Left cardiac atrium (tissue), 4 donors: ENCODE results near the gene POU3F2. TPM values are rescaled to one million over a fixed set of nuclear protein-coding genes. Genes with fewer than 3 reads are reported as not detected.

ENCODE experiments used
- ATAC-seq, 2 donors: fragments of 200-7000 bp; cut with Tn5 transposase; one replicate each; pipeline ENCODE4 v1.9.1; 2020; ENCODE audit warnings: mild to moderate bottlenecking in 2 of 2, moderate library complexity in 2 of 2
- DNase-seq: peaks from one replicate; pipeline ENCODE4 v3.0.0-alpha.2; 2020
- intact Hi-C, 2 donors: fragments of 100-400 bp; cut with DNase I; formaldehyde crosslinking; loops; one replicate each; pipeline versions ENCODE4 v1.14.1 to v1.15.1; 2022 to 2023
- total RNA-seq, 2 donors: library from RNA; stranded (reverse); fragmentation: NEBNext Ultra II Directional; extraction: Animal tissue kit (Norgen Biotek cat#: 25700); gene quantifications; one replicate each; pipeline ENCODE4 v1.2.1, GENCODE V29; 2021
- donor health status: DM: no; HTN: yes; CAD: no.
- donor health status: DM: no; HTN: yes; CAD: no; lungs with severe emphysema.
- donor health status: DM: yes; HTN: yes; CAD: no.
- donor health status: Dilated cardiomyopathy.

POU3F2 gene
- total RNA-seq, 2 donors from 2014 or later, result 0.03 TPM; not detected in 1

DNA sequence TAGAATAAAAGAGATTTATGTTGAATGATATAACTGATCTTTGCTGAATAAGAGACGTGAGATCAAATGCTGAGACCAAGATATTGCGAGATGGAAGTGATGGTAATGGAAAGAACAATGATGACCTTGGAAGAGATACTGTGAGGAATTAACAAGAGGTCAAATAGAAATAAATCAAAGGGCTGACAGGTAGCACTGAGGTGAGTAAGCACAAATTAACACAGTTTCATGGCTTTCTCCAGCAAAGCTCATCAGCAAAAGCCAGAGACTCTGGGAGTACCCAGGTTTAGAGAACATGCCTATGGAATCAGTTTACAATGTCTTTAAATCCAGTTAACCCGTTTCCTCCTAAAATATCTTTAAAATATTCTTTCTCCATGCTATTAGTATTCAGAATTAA, 53.3 kb downstream of the POU3F2 start:
- ATAC-seq, result no peak
- intact Hi-C loops, result no loop called here

More for the DNA sequence above, 53.3 kb downstream of the POU3F2 start:
- no peak for DNase-seq

Other genes with a start within 250 kb of the POU3F2 start
- 10 to 100 TPM; 13.6 to 18.7 TPM for gene FBXL4, start 113.4 kb downstream of the POU3F2 start, total RNA-seq